Naive thymus-derived CD4-positive, alpha-beta T cell (primary cell): ENCODE measurements around the gene CHAD. TPM values are rescaled to one million over a fixed set of nuclear protein-coding genes. Genes with fewer than 3 reads are reported as not detected.

Experiments
- ATAC-seq: fragments of 150-1000 bp; cut with Tn5 transposase; 2 replicates; pipeline ENCODE4 v1.10.0; 2021; ENCODE audit warnings: mild to moderate bottlenecking, moderate library complexity
- CTCF ChIA-PET: fragments of 350-600 bp; sonication (Branson Sonifier 250); formaldehyde crosslinking; loops from one replicate; lab custom pipeline; 2021; ENCODE audit warnings: antibody characterized with exemption; lab: Charles Lee
- POLR2A ChIA-PET: fragments of 350-600 bp; sonication (Branson Sonifier 250); formaldehyde crosslinking; loops from one replicate; lab custom pipeline; 2021; ENCODE audit warnings: antibody characterized with exemption, inconsistent platforms; lab: Charles Lee
- DNase-seq, 9 donors: peaks; one replicate each; pipeline versions ENCODE4 v3.0.0 to v3.0.0-alpha.2; 2020 to 2022; ENCODE audit warnings: mixed read lengths in 1 of 9
- H3K27ac ChIP-seq: one replicate; pipeline ENCODE4 v1.7.0; 2013; ENCODE audit warnings: mild to moderate bottlenecking, low read depth, low read length, moderate library complexity
- H3K27me3 ChIP-seq, 2 donors: one replicate each; pipeline ENCODE4 v1.7.0; 2013; ENCODE audit warnings: low read length in 2 of 2, mild to moderate bottlenecking in 2 of 2, moderate library complexity in 2 of 2; ENCODE audit not compliant: control insufficient read depth in 2 of 2, insufficient read depth in 2 of 2
- H3K36me3 ChIP-seq, 3 experiments: 1 replicate in 2 of 3; 2 replicates in 1 of 3; pipeline ENCODE4 v1.7.0; 2013; ENCODE audit warnings: low read length in 3 of 3, mild to moderate bottlenecking in 3 of 3, moderate library complexity in 1 of 3; ENCODE audit not compliant: insufficient read depth in 3 of 3, control insufficient read depth in 2 of 3
- H3K4me1 ChIP-seq, 2 donors: one replicate each; pipeline ENCODE4 v1.7.0; 2013; ENCODE audit warnings: low read length in 2 of 2, mild to moderate bottlenecking in 2 of 2, moderate library complexity in 1 of 2; ENCODE audit not compliant: control insufficient read depth in 2 of 2, insufficient read depth in 2 of 2
- H3K4me3 ChIP-seq: 2 replicates; pipeline ENCODE4 v1.7.0; 2013; ENCODE audit warnings: mild to moderate bottlenecking, low read length
- H3K9me3 ChIP-seq, 3 experiments: 1 replicate in 2 of 3; 2 replicates in 1 of 3; pipeline ENCODE4 v1.7.0; 2013; ENCODE audit warnings: low read length in 3 of 3; ENCODE audit not compliant: control insufficient read depth in 2 of 3
- H3K27ac Mint-ChIP-seq, 9 donors: one replicate each; pipeline ENCODE4 v1.8.0; 2020 to 2022; ENCODE audit warnings: mixed read lengths in 9 of 9, mild to moderate bottlenecking in 8 of 9, moderate library complexity in 5 of 9, inconsistent platforms in 2 of 9
- H3K27me3 Mint-ChIP-seq, 5 donors: one replicate each; pipeline ENCODE4 v1.8.0; 2021 to 2022; ENCODE audit warnings: mixed read lengths in 5 of 5, mild to moderate bottlenecking in 1 of 5
- H3K36me3 Mint-ChIP-seq, 5 donors: one replicate each; pipeline ENCODE4 v1.8.0; 2020 to 2022; ENCODE audit warnings: mixed read lengths in 5 of 5, mild to moderate bottlenecking in 3 of 5, inconsistent platforms in 1 of 5
- H3K4me1 Mint-ChIP-seq, 7 donors: one replicate each; pipeline ENCODE4 v1.8.0; 2020 to 2022; ENCODE audit warnings: mixed read lengths in 7 of 7, mild to moderate bottlenecking in 3 of 7, inconsistent platforms in 1 of 7
- H3K4me3 Mint-ChIP-seq, 10 donors: one replicate each; pipeline ENCODE4 v1.8.0; 2020 to 2022; ENCODE audit warnings: mild to moderate bottlenecking in 10 of 10, mixed read lengths in 10 of 10, moderate library complexity in 6 of 10, inconsistent platforms in 2 of 10
- H3K9me3 Mint-ChIP-seq, 11 donors: one replicate each; pipeline ENCODE4 v1.8.0; 2020 to 2022; ENCODE audit warnings: mixed read lengths in 11 of 11, mild to moderate bottlenecking in 4 of 11, inconsistent platforms in 1 of 11, moderate library complexity in 1 of 11
- intact Hi-C, 2 donors: fragments of 100-400 bp; cut with micrococcal nuclease; formaldehyde crosslinking; loops; one replicate each; pipeline ENCODE4 v1.15.1; 2023
- polyA plus RNA-seq, 2 donors: library from polyadenylated mRNA; unstranded; fragments of 300-500 nt; fragmentation: Illumina TruSeq; gene quantifications; one replicate each; pipeline ENCODE4 v1.2.3, GENCODE V29; 2021
- total RNA-seq, 6 experiments: library from RNA in 5 of 6; stranded (reverse) in 5 of 6; gene quantifications; 1 replicate in 5 of 6; 2 replicates in 1 of 6; pipeline ENCODE4 v1.2.3 and lab custom pipeline; 2021 to 2026

The CHAD gene
- total and polyA plus RNA-seq, 7 experiments from 2014 or later, result not detected

DNA sequence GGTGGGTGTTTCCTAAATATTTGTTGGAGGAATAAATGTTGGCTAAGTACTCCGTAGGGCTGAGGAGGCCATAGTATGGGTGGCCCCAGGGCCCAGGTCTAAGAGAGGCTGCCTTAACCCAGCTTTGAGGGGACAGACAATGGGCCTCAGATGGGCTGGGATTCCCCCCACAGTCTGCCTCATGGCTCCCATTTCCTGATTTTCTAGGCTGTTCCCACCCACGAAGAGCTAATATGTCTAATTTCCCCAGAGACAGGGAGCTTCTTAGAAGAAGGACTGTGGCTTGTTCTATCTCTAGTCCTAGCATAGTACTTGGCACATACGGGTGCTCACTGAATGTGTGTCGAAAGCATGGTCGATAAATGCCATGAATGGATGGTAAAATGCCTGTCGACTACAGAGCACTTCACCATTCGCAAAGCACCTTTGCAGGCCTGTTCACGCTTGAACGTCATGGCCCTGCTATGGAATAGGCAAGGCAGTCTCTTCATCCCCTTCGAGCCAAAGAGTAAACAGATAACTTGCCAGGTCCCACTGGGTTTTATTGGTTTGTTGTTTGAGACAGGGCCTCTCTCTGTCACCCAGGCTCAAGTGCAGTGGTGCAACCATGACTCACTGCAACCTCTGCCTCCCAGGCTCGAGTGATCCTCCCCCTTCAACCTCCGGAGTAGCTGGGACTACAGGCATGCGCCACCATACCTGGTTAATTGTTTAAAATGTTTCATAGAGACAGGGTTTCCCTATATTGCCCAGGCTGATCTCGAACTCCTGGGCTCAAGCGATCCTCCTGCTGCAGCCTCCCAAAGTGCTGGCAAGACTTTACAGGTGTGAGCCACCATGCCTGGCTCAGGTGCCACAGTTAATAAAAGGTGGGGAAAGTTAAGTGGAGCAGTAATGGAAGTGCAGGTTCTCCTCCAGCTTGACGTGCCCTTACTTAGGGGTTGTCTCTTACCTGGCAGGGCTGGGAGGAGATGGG lies 9.7 kb downstream of the CHAD start:
- no peak overlapping the region for H3K27ac ChIP-seq
- H3K36me3 ChIP-seq, result no peaks in the 10 kb centered on the region
- ChIA-PET POLR2A (no interaction called here), CTCF (no interaction called here)
- Mint-ChIP-seq H3K4me1 (peaks cover 0 to 2% (median 0%) of the 10 kb centered on the region in 7 donors), H3K36me3 (peaks cover 0 to 4% (median 0%) of the 10 kb centered on the region in 5 donors), H3K27ac (peak overlapping the region in 1 of 9 donors; percentile 28), H3K9me3 (no peaks in the 10 kb centered on the region), H3K4me3 (no peak overlapping the region), H3K27me3 (no peaks in the 10 kb centered on the region)
- no peaks in the 10 kb centered on the region for H3K9me3 ChIP-seq
- no peaks in the 10 kb centered on the region for H3K4me1 ChIP-seq
- no peak overlapping the region for H3K4me3 ChIP-seq
- ATAC-seq, result no peak
- intact Hi-C loops, result no loop called here
- DNase-seq, result no peak
- H3K27me3 ChIP-seq, result no peaks in the 10 kb centered on the region

DNA sequence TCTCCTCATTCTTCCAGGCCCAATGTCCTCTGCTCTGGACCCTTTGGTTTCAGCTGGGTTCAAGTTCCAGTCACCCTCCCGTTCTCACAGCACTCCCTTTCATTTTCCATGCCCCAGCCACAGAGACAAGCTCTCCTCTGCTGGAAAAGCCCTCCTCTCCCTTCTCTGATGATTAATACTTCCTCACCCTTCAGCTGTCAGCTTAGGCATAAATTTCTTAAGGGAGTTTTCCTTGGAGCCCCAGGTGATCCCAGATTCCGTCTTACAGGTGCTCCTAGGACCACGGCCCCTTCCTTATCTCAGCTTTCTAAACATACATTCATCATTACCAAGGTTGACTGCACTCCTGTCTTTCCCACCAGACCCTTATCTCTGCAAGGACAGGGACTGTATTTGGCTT lies 10.4 kb downstream of the CHAD start:
- no peaks in the 10 kb centered on the region for H3K36me3 ChIP-seq
- ChIA-PET POLR2A (no interaction called here), CTCF (no interaction called here)
- H3K27ac ChIP-seq, result no peak overlapping the region
- Mint-ChIP-seq H3K9me3 (no peaks in the 10 kb centered on the region), H3K36me3 (peaks cover 0 to 4% (median 0%) of the 10 kb centered on the region in 5 donors), H3K27ac (no peak overlapping the region), H3K4me1 (peaks cover 0 to 2% (median 0%) of the 10 kb centered on the region in 7 donors), H3K27me3 (no peaks in the 10 kb centered on the region), H3K4me3 (no peak overlapping the region)
- DNase-seq, result no peak
- no peak for ATAC-seq
- H3K27me3 ChIP-seq, result no peaks in the 10 kb centered on the region
- no peaks in the 10 kb centered on the region for H3K9me3 ChIP-seq
- H3K4me3 ChIP-seq, result no peak overlapping the region
- no peaks in the 10 kb centered on the region for H3K4me1 ChIP-seq
- intact Hi-C loops, result no loop called here

DNA sequence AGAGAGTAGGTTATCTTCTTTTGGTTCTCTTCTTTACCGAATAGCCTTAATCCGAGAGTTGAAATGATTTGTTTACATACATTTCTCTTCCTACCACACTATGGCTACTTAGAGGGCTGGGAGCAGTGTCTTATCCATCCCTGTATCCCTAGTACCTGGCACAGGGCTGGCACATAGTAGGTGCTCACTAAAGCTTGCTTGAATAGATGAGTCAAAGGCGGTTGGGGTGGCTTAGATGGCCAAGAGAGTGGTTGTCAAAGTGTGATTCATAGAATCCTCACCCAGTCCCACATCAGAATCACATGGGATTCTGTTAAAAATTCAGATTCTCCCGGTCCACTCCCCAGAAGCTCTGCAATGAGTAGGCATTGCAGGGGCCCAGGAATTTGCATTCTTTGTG lies 11.1 kb downstream of the CHAD start:
- Histone ChIP-seq H3K27ac (no peak overlapping the region), H3K9me3 (no peaks in the 10 kb centered on the region), H3K4me3 (no peak overlapping the region), H3K27me3 (no peaks in the 10 kb centered on the region), H3K36me3 (no peaks in the 10 kb centered on the region), H3K4me1 (no peaks in the 10 kb centered on the region)
- H3K36me3 Mint-ChIP-seq, result peaks cover 0 to 4% (median 0%) of the 10 kb centered on the region in 5 donors
- ChIA-PET CTCF (no interaction called here), POLR2A (no interaction called here)
- no peak overlapping the region for H3K27ac Mint-ChIP-seq
- H3K4me3 Mint-ChIP-seq, result no peak overlapping the region
- peaks cover 0 to 4% (median 0%) of the 10 kb centered on the region in 7 donors for H3K4me1 Mint-ChIP-seq
- ATAC-seq (no peak), DNase-seq (no peak)
- intact Hi-C loops, result no loop called here
- no peaks in the 10 kb centered on the region for H3K9me3 Mint-ChIP-seq
- H3K27me3 Mint-ChIP-seq, result no peaks in the 10 kb centered on the region

DNA sequence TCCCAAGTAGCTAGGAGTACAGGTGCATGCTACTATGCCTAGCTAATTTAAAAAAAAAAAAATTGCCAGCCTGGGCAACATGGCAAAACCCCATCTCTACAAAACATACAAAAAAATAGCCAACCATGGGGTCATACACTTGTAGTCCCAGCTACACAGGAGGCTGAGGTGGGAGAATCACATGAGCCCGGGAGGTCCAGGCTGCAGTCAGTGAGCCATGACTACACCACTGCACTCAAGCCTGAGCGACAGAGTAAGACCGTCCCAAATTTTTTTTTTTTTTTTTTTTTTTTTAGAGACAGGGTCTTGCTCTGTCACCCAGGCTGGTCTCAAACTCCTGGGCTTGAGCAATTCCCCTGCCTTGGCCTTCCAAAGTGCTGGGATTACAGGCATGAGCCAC lies 14.8 kb downstream of the CHAD start:
- intact Hi-C loops, result no loop called here
- DNase-seq (no peak), ATAC-seq (no peak)
- no peak overlapping the region for H3K4me3 Mint-ChIP-seq
- no peak overlapping the region for H3K4me3 ChIP-seq
- H3K4me1 ChIP-seq, result no peaks in the 10 kb centered on the region
- no peaks in the 10 kb centered on the region for H3K27me3 Mint-ChIP-seq
- H3K27ac ChIP-seq, result no peak overlapping the region
- H3K27me3 ChIP-seq, result no peaks in the 10 kb centered on the region
- no peaks in the 10 kb centered on the region for H3K36me3 ChIP-seq
- no peak overlapping the region for H3K27ac Mint-ChIP-seq
- CTCF ChIA-PET, result no interaction called here
- H3K9me3 Mint-ChIP-seq, result no peaks in the 10 kb centered on the region
- POLR2A ChIA-PET, result no interaction called here
- no peaks in the 10 kb centered on the region for H3K9me3 ChIP-seq
- H3K36me3 Mint-ChIP-seq, result peaks cover 0 to 12% (median 0%) of the 10 kb centered on the region in 5 donors
- peaks cover 0 to 8% (median 0%) of the 10 kb centered on the region in 7 donors for H3K4me1 Mint-ChIP-seq

DNA sequence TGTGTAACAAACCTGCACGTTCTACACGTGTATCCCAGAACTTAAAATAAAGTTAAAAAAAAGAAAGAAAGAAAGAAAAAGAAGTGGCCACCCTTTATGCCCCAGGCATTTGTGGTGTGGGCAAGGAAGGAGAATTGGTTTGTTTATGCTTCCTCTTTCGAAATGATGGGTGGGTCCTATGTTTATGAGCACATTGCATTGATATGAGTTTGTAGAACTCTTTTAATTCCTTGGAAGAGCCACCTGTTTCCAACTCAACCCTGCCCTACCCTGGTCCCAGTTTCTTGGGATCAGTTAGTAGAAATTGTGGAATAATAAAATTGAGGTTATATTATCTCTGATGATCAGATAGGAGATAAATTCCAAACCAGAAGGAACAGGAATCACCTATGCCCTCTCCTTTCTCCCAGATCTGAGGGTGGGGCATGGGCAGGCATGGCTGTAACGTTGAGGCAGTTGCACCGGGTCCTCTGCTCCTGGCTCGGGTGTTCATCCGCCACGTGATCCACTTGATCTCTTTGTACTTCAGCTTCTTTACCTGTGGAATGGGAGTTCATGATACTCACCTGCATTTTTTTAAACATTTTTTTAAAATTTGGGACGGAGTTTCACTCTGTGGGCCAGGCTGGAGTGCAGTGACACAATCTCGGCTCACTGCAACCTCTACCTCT lies 15.9 kb downstream of the CHAD start:
- DNase-seq, result no peak
- intact Hi-C loops, result no loop called here
- ATAC-seq, result no peak
- H3K27me3 Mint-ChIP-seq, result no peaks in the 10 kb centered on the region
- Histone ChIP-seq H3K27me3 (no peaks in the 10 kb centered on the region), H3K4me3 (no peak overlapping the region), H3K36me3 (no peaks in the 10 kb centered on the region), H3K27ac (no peak overlapping the region), H3K9me3 (no peaks in the 10 kb centered on the region), H3K4me1 (no peaks in the 10 kb centered on the region)
- H3K36me3 Mint-ChIP-seq, result peaks cover 0 to 12% (median 0%) of the 10 kb centered on the region in 5 donors
- H3K27ac Mint-ChIP-seq, result peak overlapping the region in 1 of 9 donors; percentile 18
- peaks cover 0 to 8% (median 0%) of the 10 kb centered on the region in 7 donors for H3K4me1 Mint-ChIP-seq
- CTCF ChIA-PET, result no interaction called here
- H3K9me3 Mint-ChIP-seq, result no peaks in the 10 kb centered on the region
- POLR2A ChIA-PET, result interaction anchor here (0.7 kb wide), 1 partner anchor 80 kb away, joined by 3 read pairs; no protein-coding TSS in a partner anchor
- no peak overlapping the region for H3K4me3 Mint-ChIP-seq

DNA sequence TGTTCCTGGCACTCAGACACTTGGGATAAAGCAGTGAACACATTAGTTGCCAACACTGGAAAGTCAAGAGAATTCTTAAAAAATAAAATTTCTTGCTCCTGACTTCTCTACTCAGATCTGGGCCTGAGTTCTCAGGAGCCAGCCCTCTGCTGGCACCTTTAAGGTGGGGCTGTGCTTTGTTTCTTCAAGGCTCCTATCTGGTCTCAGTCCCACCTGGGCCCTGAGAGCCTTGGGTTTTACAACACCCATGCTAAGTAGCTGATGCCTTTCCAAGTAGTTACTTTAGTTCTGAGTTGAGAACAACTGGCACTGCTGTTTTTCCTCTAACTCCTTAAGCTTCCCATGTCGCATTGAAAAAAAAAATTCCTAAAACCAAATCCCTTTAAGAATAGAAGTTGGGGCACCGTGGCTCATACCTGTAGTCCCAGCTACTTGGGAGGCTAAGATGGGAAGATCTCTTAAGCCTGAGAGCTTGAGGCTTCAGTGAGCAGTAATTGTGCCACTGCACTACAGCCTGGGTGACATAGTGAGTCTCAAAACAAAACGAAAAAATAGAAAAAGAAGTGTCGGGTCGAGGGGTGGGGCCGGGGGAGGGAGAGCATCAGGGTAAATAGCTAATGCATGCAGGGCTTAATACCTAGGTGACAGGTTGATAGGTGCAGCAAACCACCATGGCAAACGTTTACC lies 16.6 kb downstream of the CHAD start:
- H3K27ac Mint-ChIP-seq, result peak overlapping the region in 1 of 9 donors; percentile 18
- H3K4me3 ChIP-seq, result no peak overlapping the region
- no peak overlapping the region for H3K4me3 Mint-ChIP-seq
- ChIA-PET POLR2A (interaction anchor here (0.7 kb wide), 1 partner anchor 79 kb away, joined by 3 read pairs; no protein-coding TSS in a partner anchor), CTCF (no interaction called here)
- DNase-seq (no peak), ATAC-seq (no peak)
- no peaks in the 10 kb centered on the region for H3K27me3 ChIP-seq
- intact Hi-C loops, result no loop called here
- no peaks in the 10 kb centered on the region for H3K9me3 Mint-ChIP-seq
- H3K36me3 ChIP-seq, result no peaks in the 10 kb centered on the region
- no peaks in the 10 kb centered on the region for H3K9me3 ChIP-seq
- no peak overlapping the region for H3K27ac ChIP-seq
- no peaks in the 10 kb centered on the region for H3K27me3 Mint-ChIP-seq
- no peaks in the 10 kb centered on the region for H3K4me1 ChIP-seq
- H3K4me1 Mint-ChIP-seq, result peaks cover 0 to 8% (median 0%) of the 10 kb centered on the region in 7 donors
- H3K36me3 Mint-ChIP-seq, result peaks cover 0 to 12% (median 0%) of the 10 kb centered on the region in 5 donors
